A673 (cell line): ENCODE results near the gene ZCRB1. TPM values are rescaled to one million over a fixed set of nuclear protein-coding genes. Genes with fewer than 3 reads are reported as not detected.

Experiments
- BruUV-seq: library from RNA; stranded (reverse); fragments of 400-500 nt; replicated peaks from 2 replicates; lab custom pipeline; 2021; lab: Mats Ljungman, UMichigan
- CTCF ChIA-PET: fragments of 300-600 bp; sonication (Branson Sonifier 250); formaldehyde crosslinking; loops from one replicate; lab custom pipeline; 2022; ENCODE audit warnings: antibody characterized with exemption; lab: Charles Lee
- POLR2A ChIA-PET: fragments of 300-600 bp; sonication (Branson Sonifier 250); formaldehyde crosslinking; loops from one replicate; lab custom pipeline; 2022; ENCODE audit warnings: antibody characterized with exemption; ENCODE audit not compliant: low non-redundant PET; lab: Charles Lee
- DNase-seq: peaks from one replicate; pipeline ENCODE4 v3.0.0-alpha.2; 2015; ENCODE audit warnings: low spot score
- H3K27ac ChIP-seq: fragments of 200-600 bp; sonication (generic); 2 replicates; pipeline ENCODE4 v1.5.1; 2016; ENCODE audit warnings: mixed run types, low read depth, mild to moderate bottlenecking, mixed read lengths, antibody characterized with exemption, low read length; ENCODE audit not compliant: poor library complexity, severe bottlenecking
- H3K27me3 ChIP-seq: fragments of 200-600 bp; sonication (generic); replicated peaks from 2 replicates; pipeline ENCODE4 v1.6.1; 2017; ENCODE audit warnings: mixed run types, low read depth, mild to moderate bottlenecking, mixed read lengths, antibody characterized with exemption, low read length; ENCODE audit not compliant: insufficient read depth, poor library complexity
- H3K36me3 ChIP-seq: fragments of 200-600 bp; sonication (generic); 2 replicates; pipeline ENCODE4 v1.6.1; 2016; ENCODE audit warnings: mixed run types, mild to moderate bottlenecking, mixed read lengths, antibody characterized with exemption, low read length; ENCODE audit not compliant: insufficient read depth, poor library complexity, severe bottlenecking
- H3K4me1 ChIP-seq: fragments of 200-600 bp; sonication (generic); 2 replicates; pipeline ENCODE4 v1.6.1; 2017; ENCODE audit warnings: mixed run types, mild to moderate bottlenecking, mixed read lengths, antibody characterized with exemption, low read length; ENCODE audit not compliant: insufficient read depth, poor library complexity, severe bottlenecking
- H3K4me3 ChIP-seq: fragments of 200-600 bp; sonication (generic); 2 replicates; pipeline ENCODE4 v1.5.1; 2016; ENCODE audit warnings: low read depth, mixed run types, mild to moderate bottlenecking, mixed read lengths, low read length; ENCODE audit not compliant: poor library complexity, severe bottlenecking
- H3K9me3 ChIP-seq: fragments of 200-600 bp; sonication (generic); 2 replicates; pipeline ENCODE4 v1.6.1; 2016; ENCODE audit warnings: mixed run types, low read depth, mild to moderate bottlenecking, mixed read lengths, antibody characterized with exemption, low read length; ENCODE audit not compliant: poor library complexity, severe bottlenecking
- CTCF ChIP-seq: fragments of 300-800, 200-600 bp; sonication (generic); conservative IDR thresholded peaks from 2 replicates; pipeline ENCODE4 v1.5.1; 2017; ENCODE audit warnings: low read depth, mild to moderate bottlenecking, antibody characterized with exemption, low read length, moderate library complexity, mixed read lengths
- EZH2 ChIP-seq: fragments of 200-600 bp; sonication (generic); IDR thresholded peaks from 2 replicates; pipeline ENCODE4 v1.6.1; 2017; ENCODE audit warnings: borderline replicate concordance, low read depth, mild to moderate bottlenecking, mixed read lengths, antibody characterized with exemption, low read length; ENCODE audit not compliant: poor library complexity, severe bottlenecking
- intact Hi-C: fragments of 100-400 bp; cut with micrococcal nuclease; formaldehyde crosslinking; loops from one replicate; pipeline ENCODE4 v1.10.0; 2022; ENCODE audit not compliant: unreplicated experiment
- microRNA-seq: library from miRNA; unstranded; fragments of <30 nt; microRNA quantifications from one replicate; pipeline ENCODE4 v1.2.0, GENCODE V29; 2021
- total RNA-seq: library from RNA; stranded (reverse); gene quantifications from 2 replicates; pipeline ENCODE4 v1.2.3, GENCODE V29; 2021

Gene ZCRB1
- total RNA-seq, 1 experiment from 2014 or later: 110 TPM

GRCh38 chr12:42267413-42268190 is 58.3 kb downstream of the ZCRB1 start:
- no TSS peak for BruUV-seq
- no peaks in the 10 kb centered on the region for H3K27me3 ChIP-seq
- H3K9me3 ChIP-seq: no peaks in the 10 kb centered on the region
- no peak for TF ChIP-seq EZH2
- TF ChIP-seq CTCF: no peak
- DNase-seq: no peak
- no peaks in the 10 kb centered on the region for H3K36me3 ChIP-seq
- H3K4me3 ChIP-seq: no peak overlapping the region
- H3K27ac ChIP-seq: no peak overlapping the region
- POLR2A ChIA-PET: no interaction called here
- intact Hi-C loops: no loop called here
- H3K4me1 ChIP-seq: no peaks in the 10 kb centered on the region
- CTCF ChIA-PET: no interaction called here

DNA sequence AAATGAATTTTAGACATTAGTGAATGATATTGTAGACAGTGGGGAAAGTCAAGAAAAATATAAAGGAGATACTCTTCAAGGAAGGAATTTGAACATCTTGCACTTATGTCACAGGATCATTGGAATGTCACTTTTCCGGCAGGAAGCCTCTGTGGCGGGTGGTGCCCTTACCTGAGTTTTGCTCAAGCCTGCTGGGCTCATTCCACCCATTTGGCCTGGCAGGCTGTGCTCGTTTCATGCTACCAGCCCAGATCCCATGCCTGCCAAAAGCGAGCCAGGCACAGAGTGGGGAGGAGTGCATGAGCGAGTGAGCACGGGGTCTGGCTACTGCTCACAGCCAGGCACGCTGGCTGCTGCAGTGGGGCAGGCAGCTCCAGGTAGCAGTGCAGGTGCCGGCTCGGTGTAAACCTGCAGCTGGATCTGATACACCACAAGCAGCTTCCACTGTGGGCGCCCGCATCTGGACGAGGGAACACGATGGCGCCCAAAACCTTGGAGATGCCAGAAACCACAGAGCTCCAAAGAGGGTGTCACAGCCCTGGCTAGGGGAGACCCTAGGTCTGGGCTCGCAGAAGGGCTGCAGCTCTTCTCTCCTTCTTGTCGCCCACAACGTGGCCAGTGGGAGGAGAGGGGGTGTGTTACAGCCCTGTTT is 59.2 kb downstream of the ZCRB1 start:
- DNase-seq: no peak
- ChIA-PET POLR2A (no interaction called here), CTCF (no interaction called here)
- H3K4me3 ChIP-seq: no peak overlapping the region
- no peaks in the 10 kb centered on the region for H3K9me3 ChIP-seq
- no peaks in the 10 kb centered on the region for H3K4me1 ChIP-seq
- BruUV-seq: no TSS peak
- no peaks in the 10 kb centered on the region for H3K27me3 ChIP-seq
- no peak for TF ChIP-seq EZH2
- no peak for TF ChIP-seq CTCF
- no peak overlapping the region for H3K27ac ChIP-seq
- no peaks in the 10 kb centered on the region for H3K36me3 ChIP-seq
- intact Hi-C loops: no loop called here

GRCh38 chr12:42262271-42262670 is 63.6 kb downstream of the ZCRB1 start:
- Histone ChIP-seq H3K36me3 (no peaks in the 10 kb centered on the region), H3K27ac (no peak overlapping the region), H3K4me1 (no peaks in the 10 kb centered on the region), H3K9me3 (no peaks in the 10 kb centered on the region), H3K4me3 (no peak overlapping the region), H3K27me3 (no peaks in the 10 kb centered on the region)
- intact Hi-C loops: no loop called here
- CTCF ChIA-PET: no interaction called here
- POLR2A ChIA-PET: no interaction called here
- BruUV-seq: no TSS peak
- no peak for DNase-seq
- TF ChIP-seq CTCF (no peak), EZH2 (no peak)

Small RNA genes within 50 kb of the gene (microRNA-seq; reads per million reads assigned to microRNA genes)
- gene MIR7851: 4.6 reads per million, percentile 14 among the genes with 10 or more reads in this experiment

Other genes starting within 250 kb of the ZCRB1 start
- gene GXYLT1, start 181.2 kb downstream of the ZCRB1 start, total RNA-seq: 25.0 and 26.7 TPM in 2 replicates
- gene YAF2, start 87.8 kb downstream of the ZCRB1 start, total RNA-seq: 28.7 and 32.9 TPM in 2 replicates
- gene PPHLN1, start 73 bp upstream of the ZCRB1 start, total RNA-seq: 90.1 and 96.2 TPM in 2 replicates